DMS153 (cell line): Measurements from ENCODE around the gene ZSWIM1.
"Not testable (repeated sequence)": the region's sequence is repeated elsewhere in the genome, so short reads cannot be mapped to it uniquely, and the experiment has no call there.

Experiments used
- DNase-seq: peaks from one replicate; lab custom pipeline; 2025; lab: John Stamatoyannopoulos, UW

Gene ZSWIM1

DNA sequence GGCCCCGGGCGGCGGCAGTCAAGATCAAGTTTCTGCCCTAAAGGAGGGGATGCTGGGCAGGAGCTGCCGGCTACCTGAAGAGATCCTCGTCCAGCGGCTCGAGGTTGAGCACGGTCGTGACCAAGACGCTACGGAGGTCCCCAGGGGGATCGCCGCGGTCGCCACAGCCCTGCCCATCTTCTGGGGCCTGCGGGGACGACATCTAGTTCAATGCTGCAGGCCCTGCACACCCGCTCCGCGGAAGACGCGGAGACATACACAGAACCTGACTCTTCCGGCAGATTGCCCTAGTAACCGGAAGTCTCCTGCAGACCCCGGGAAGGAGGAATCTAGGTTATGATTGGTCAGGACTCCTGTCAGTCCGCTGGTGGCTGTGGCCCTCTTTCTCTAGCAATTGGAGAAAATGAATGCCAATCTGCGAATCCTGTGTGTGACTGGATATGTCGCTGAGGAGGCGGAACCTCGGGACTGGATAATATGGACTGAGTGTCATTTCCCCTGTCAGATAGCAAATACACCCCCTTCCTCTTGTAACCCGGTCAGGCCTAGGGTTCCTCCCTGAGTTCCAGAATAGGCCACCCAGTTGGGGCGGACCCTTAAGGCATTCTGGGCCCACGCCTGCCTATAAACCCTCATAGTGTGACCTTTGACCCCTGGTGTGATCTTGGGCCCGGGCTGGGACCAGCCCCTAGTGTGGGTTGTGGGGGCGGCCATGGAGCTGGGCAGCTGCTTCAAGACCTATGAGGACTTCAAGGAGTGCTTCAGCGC, 23.7 kb upstream of the ZSWIM1 start, which contains the start of the genes ACOT8 and ZSWIM3:
Gene ACOT8, minus strand, starts transcription at position 279 of the 768 bp plus-strand sequence. Its CDS starts 77 bp downstream, at position 202.
Gene ZSWIM3, plus strand, starts transcription at position 501 of the 768 bp plus-strand sequence. Its CDS starts 212 bp downstream, at position 713.
- DNase-seq = peak; percentile 99

DNA sequence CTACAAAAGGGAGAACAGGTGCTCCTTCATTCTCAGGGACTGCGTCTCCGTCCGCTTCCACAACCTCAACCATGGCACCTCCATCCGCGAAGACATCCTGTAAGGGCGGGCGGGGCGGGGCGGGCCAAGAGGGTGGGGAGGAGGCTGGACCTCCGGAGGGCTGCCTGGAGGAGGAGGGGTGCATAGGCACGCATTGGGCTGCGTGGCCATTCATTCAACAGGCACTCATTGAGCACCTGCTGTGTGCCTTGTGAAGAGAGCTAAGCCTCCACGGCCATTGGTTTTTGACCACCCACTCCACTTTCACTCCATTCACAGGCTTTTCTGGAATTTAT, 23.2 kb upstream of the ZSWIM1 start:
- DNase-seq = no peak

DNA sequence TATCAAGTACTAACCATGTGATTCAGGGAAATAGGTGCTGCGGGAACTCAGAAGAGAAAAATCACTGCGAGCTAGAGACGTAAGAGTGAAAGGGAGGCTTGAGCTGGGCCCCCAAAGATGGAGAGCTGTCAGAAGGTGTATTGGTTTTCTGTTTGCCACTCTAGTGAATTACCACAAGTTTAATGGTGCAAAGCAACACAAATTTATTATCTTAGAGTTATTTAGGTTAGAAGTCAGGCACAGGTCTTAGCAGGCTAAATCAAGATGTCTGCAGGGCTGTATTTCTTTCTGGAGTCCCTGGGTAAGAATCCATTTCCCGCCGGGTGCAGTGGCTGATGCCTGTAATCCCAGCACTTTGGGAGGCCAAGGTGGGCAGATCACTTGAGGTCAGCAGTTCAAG, 21.1 kb upstream of the ZSWIM1 start:
- DNase-seq = no peak

GRCh38 chr20:45860560-45861220, 20.3 kb upstream of the ZSWIM1 start:
- DNase-seq = no peak

- peak; percentile 44 for DNase-seq
These were observed 19.6 kb upstream of the ZSWIM1 start for GRCh38 chr20:45861221-45862075.

- peak; percentile 42 for DNase-seq
These were observed 17.2 kb upstream of the ZSWIM1 start for GRCh38 chr20:45863543-45864470.

GRCh38 chr20:45866454-45866853, 14.6 kb upstream of the ZSWIM1 start:
- DNase-seq = no peak

DNA sequence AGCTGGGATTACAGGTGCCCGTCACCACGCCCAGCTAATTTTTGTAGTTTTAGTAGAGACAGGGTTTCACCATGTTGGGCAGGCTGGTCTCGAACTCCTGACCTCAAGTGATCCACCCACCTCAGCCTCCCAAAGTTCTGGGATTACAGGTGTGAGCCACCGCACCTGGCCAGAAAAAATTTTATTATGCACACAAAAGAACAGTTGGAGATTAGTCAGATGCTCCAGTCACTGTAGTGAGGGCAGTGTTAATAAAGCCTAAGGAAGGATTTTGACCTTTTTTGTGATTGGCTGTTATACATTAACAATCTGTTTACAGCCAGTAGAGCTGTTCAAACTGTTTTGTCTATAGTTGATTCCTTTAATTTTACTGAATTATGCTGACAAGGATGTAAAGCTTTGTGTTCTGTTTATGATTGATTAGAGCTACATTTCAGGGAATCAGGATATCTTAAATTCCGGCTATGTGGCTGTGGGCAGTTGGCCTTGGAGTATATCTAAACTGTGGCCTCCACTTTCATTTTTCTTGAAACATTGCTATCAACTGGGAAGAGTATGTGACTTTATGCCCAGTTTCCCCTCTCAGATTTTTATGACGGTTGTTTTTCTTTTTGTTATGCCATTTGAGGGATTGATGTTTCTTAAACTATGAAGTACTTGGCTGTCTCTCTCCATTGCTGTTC, 13.8 kb upstream of the ZSWIM1 start:
- DNase-seq = no peak

DNA sequence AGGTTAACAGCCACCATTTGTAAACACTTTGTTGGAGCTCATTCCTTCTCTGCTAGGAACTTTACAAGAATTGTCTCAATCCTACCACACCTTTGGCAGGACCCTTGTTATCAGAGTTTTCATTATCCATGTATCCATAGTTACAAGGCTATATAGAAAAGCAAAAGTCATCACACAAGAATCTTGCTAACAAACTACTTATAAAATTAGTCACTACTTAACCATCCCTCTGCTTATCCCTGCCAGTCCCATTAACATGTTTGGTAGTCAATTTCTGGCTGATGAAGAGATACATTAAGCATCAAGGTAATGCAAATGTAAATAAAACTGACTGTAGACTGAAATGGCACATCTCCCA, 13.2 kb upstream of the ZSWIM1 start:
- DNase-seq = no peak

GRCh38 chr20:45872626-45873025, 8.4 kb upstream of the ZSWIM1 start:
- DNase-seq = no peak

- no peak for DNase-seq
These were observed 7.5 kb upstream of the ZSWIM1 start for GRCh38 chr20:45873409-45874103.

- not testable (repeated sequence) for DNase-seq
These were observed 6.9 kb upstream of the ZSWIM1 start for GRCh38 chr20:45874104-45874481.

GRCh38 chr20:45874576-45874975, 6.5 kb upstream of the ZSWIM1 start:
- no peak for DNase-seq

GRCh38 chr20:45878076-45878761, 2.8 kb upstream of the ZSWIM1 start:
- DNase-seq = no peak

GRCh38 chr20:45882469-45883099, 1.6 kb downstream of the ZSWIM1 start:
- no peak for DNase-seq

DNA sequence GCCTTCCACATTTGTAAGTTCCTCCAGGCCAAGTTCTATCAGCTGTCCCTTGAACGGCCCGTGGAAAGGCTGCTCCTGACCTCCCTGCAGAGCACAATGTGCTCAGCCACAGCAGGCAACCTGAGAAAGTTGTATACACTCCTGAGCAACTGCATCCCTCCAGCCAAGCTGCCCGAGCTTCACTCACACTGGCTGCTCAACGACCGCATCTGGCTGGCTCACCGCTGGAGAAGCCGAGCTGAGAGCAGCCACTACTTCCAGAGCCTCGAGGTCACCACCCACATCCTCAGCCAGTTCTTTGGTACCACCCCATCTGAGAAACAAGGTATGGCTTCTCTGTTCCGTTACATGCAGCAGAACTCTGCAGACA, 2.1 kb downstream of the ZSWIM1 start:
- DNase-seq = no peak

- no peak for DNase-seq
These were observed 5.7 kb downstream of the ZSWIM1 start for GRCh38 chr20:45886590-45887345.

- DNase-seq = no peak
These were observed 6.3 kb downstream of the ZSWIM1 start, which contains the start of gene SPATA25 for GRCh38 chr20:45887346-45887715. Gene SPATA25, minus strand, starts transcription at chr20:45887622. Its CDS starts 32 bp downstream, at chr20:45887590.

- DNase-seq = no peak
These were observed 7.7 kb downstream of the ZSWIM1 start for GRCh38 chr20:45888681-45889080.
